UCSD-AML1 (cell line): ENCODE measurements around the gene GVQW3.

Experiments used
- DNase-seq: peaks from one replicate; lab custom pipeline; 2025; ENCODE audit not compliant: unreplicated experiment; lab: John Stamatoyannopoulos, UW

GVQW3 gene

GRCh38 chr11:76444384-76445120 is 63.4 kb downstream of the GVQW3 start, which contains the start of gene EMSY:
TSS of gene EMSY (plus strand) at chr11:76445018. CDS start at chr11:76446939, 1,921 bp downstream.
- peak; percentile 96 for DNase-seq

- peak; percentile 86 for DNase-seq
These were observed 64.3 kb downstream of the GVQW3 start for GRCh38 chr11:76445121-76446084.

- DNase-seq, result no peak
These were observed 67.4 kb downstream of the GVQW3 start for GRCh38 chr11:76448506-76448905.

- DNase-seq, result no peak
These were observed 72.1 kb downstream of the GVQW3 start for GRCh38 chr11:76453248-76453647.

- DNase-seq, result no peak
These were observed 74.2 kb downstream of the GVQW3 start for GRCh38 chr11:76455331-76455730.

- no peak for DNase-seq
These were observed 74.8 kb downstream of the GVQW3 start for GRCh38 chr11:76455931-76456330.

- no peak for DNase-seq
These were observed 75.4 kb downstream of the GVQW3 start for GRCh38 chr11:76456571-76456970.
